ENCODE measurements around the gene CARS1. TPM values are rescaled to one million over a fixed set of nuclear protein-coding genes. Genes with fewer than 3 reads are reported as not detected.

CARS1 gene
- total and polyA plus RNA-seq, 9 of the 15 experiments (the other 6 are each of a cell fraction or from before 2014, with no cell fraction given): 14.4 to 106 (median 73.6) TPM

GRCh38 chr11:2960139-2960538, 97.1 kb downstream of the CARS1 start:
- peaks cover 98% of the 10 kb centered on the region for H3K36me3 ChIP-seq (ENCODE audit: control insufficient read depth, insufficient read depth, low read length)
- no TSS peak for BruUV-seq (replicated peaks)
- in situ Hi-C loops (cut with MboI): no loop called here
- FAIRE-seq (no peak), DNase-seq (ENCODE audit: extremely low read depth in 1 of 4, low spot score in 3 of 4) (no peak), ATAC-seq (no peak)
- peaks cover 39% of the 10 kb centered on the region for H3K79me2 ChIP-seq (ENCODE audit: control insufficient read depth, insufficient read depth, low read length)
- no peaks in the 10 kb centered on the region; a peak in 1 of 5 replicates for H3K4me1 ChIP-seq (replicated peaks in 1 of 2; ENCODE audit: control insufficient read depth in 2 of 2, insufficient read depth in 2 of 2, low read length in 2 of 2)
- 95% methylated on average over 7 of the region's 7 CpGs for WGBS (ENCODE audit: insufficient coverage, low coverage, missing lambda C conversion rate)
- intact Hi-C loops (cut with micrococcal nuclease): no loop called here
- TF ChIP-seq HOMEZ (CRISPR knock-in tag; IDR thresholded peaks at IDR 0.05) (no peak), ZNF134 (CRISPR knock-in tag; conservative IDR thresholded peaks at IDR 0.05) (no peak), KAT2B (IDR thresholded peaks at IDR 0.05; ENCODE audit: low read depth, low read length) (no peak), ZFX (CRISPR knock-in tag; IDR thresholded peaks at IDR 0.05) (no peak)
- no peak overlapping the region for H3K4me2 ChIP-seq (ENCODE audit: insufficient read depth, low read length)
- H2AFZ ChIP-seq (ENCODE audit: low read depth, low read length): no peak overlapping the region
- no peaks in the 10 kb centered on the region for H3K9me3 ChIP-seq (replicated peaks; ENCODE audit: control insufficient read depth, insufficient read depth, low read depth, low read length)
- H3K9ac ChIP-seq (ENCODE audit: insufficient read depth in 1 of 2, low read depth in 2 of 2, low read length in 2 of 2): no peak overlapping the region
- H3K9me1 ChIP-seq (ENCODE audit: control insufficient read depth, insufficient read depth, low read length): no peaks in the 10 kb centered on the region
- CTCF ChIA-PET (ENCODE audit: low intra/inter-chr PET ratio): no interaction called here
- peaks cover 24% of the 10 kb centered on the region for H4K20me1 ChIP-seq (replicated peaks; ENCODE audit: control insufficient read depth, insufficient read depth, low read length)
- no peak overlapping the region for H3K4me3 ChIP-seq
- H3K27ac ChIP-seq (ENCODE audit: extremely low read depth, low read depth, low read length): no peak overlapping the region
- no peaks in the 10 kb centered on the region for H3K27me3 ChIP-seq (ENCODE audit: control insufficient read depth in 2 of 2, insufficient read depth in 2 of 2, low read length in 2 of 2)
- POLR2A ChIA-PET: no interaction called here

- FAIRE-seq (no peak), ATAC-seq (no peak), DNase-seq (ENCODE audit: extremely low read depth in 1 of 4, low spot score in 3 of 4) (no peak)
- H3K27me3 ChIP-seq (ENCODE audit: control insufficient read depth in 2 of 2, insufficient read depth in 2 of 2, low read length in 2 of 2): no peaks in the 10 kb centered on the region
- no peak overlapping the region for H2AFZ ChIP-seq (ENCODE audit: low read depth, low read length)
- H3K4me2 ChIP-seq (ENCODE audit: insufficient read depth, low read length): no peak overlapping the region
- 88% methylated on average over 3 of the region's 3 CpGs for WGBS (ENCODE audit: insufficient coverage, low coverage, missing lambda C conversion rate)
- H3K9me3 ChIP-seq (replicated peaks; ENCODE audit: control insufficient read depth, insufficient read depth, low read depth, low read length): no peaks in the 10 kb centered on the region
- BruUV-seq (replicated peaks): no TSS peak
- H3K79me2 ChIP-seq (ENCODE audit: control insufficient read depth, insufficient read depth, low read length): peaks cover 35% of the 10 kb centered on the region
- no peak overlapping the region for H3K27ac ChIP-seq (ENCODE audit: extremely low read depth, low read depth, low read length)
- intact Hi-C loops (cut with micrococcal nuclease): no loop called here
- peaks cover 98% of the 10 kb centered on the region for H3K36me3 ChIP-seq (ENCODE audit: control insufficient read depth, insufficient read depth, low read length)
- H3K9ac ChIP-seq (ENCODE audit: insufficient read depth in 1 of 2, low read depth in 2 of 2, low read length in 2 of 2): no peak overlapping the region
- CTCF ChIA-PET (ENCODE audit: low intra/inter-chr PET ratio): no interaction called here
- in situ Hi-C loops (cut with MboI): no loop called here
- H3K4me3 ChIP-seq: no peak overlapping the region
- H3K4me1 ChIP-seq (replicated peaks in 1 of 2; ENCODE audit: control insufficient read depth in 2 of 2, insufficient read depth in 2 of 2, low read length in 2 of 2): no peaks in the 10 kb centered on the region; a peak in 2 of 5 replicates
- H3K9me1 ChIP-seq (ENCODE audit: control insufficient read depth, insufficient read depth, low read length): no peaks in the 10 kb centered on the region
- peaks cover 24% of the 10 kb centered on the region for H4K20me1 ChIP-seq (replicated peaks; ENCODE audit: control insufficient read depth, insufficient read depth, low read length)
- POLR2A ChIA-PET: interaction anchor here (0.7 to 1.5 kb wide), 4 partner anchors 9 to 36 kb away, joined by 3 to 5 read pairs (median 4); no protein-coding TSS in a partner anchor
- no peak for TF ChIP-seq NR2C2 (CRISPR knock-in tag; IDR thresholded peaks at IDR 0.05)
- TF ChIP-seq NR2C2 (tag; IDR thresholded peaks at IDR 0.05): no peak
- no peak for TF ChIP-seq SAFB (IDR thresholded peaks at IDR 0.05; ENCODE audit: borderline replicate concordance, low read depth, low read length)
- TF ChIP-seq ZNF778 (CRISPR knock-in tag; IDR thresholded peaks at IDR 0.05): no peak
- TF ChIP-seq ZBTB33 (CRISPR knock-in tag; IDR thresholded peaks at IDR 0.05): no peak
- no peak for TF ChIP-seq PTTG1 (tag; IDR thresholded peaks at IDR 0.05; ENCODE audit: low read depth)
- no peak for TF ChIP-seq MEF2A (IDR thresholded peaks at IDR 0.05; ENCODE audit: control insufficient read depth, low read depth, low read length)
- TF ChIP-seq FOXJ2 (tag; IDR thresholded peaks at IDR 0.05): no peak
Measured at GRCh38 chr11:2958251-2958650, 99.0 kb downstream of the CARS1 start.
